Kidney (tissue), 14 donors: ENCODE measurements around the gene CTNND2. TPM values are rescaled to one million over a fixed set of nuclear protein-coding genes. Genes with fewer than 3 reads are reported as not detected.
A peak's percentile ranks its signal among the peaks of the same experiment; 100 is the strongest.

ENCODE experiments used
- DNase-seq, 5 donors: peaks; one replicate each; pipeline ENCODE4 v3.0.0-alpha.2; 2013 to 2020
- FAIRE-seq: peaks from 2 replicates; lab custom pipeline; 2012; peaks lifted over from hg19 to GRCh38; lab: Jason Lieb, UNC
- H3K27ac ChIP-seq, 2 donors: one replicate each; pipeline ENCODE4 v1.7.0; 2013; ENCODE audit warnings: low read depth in 2 of 2, low read length in 2 of 2, inconsistent platforms in 1 of 2
- H3K27me3 ChIP-seq: one replicate; pipeline ENCODE4 v1.7.1; 2013; ENCODE audit warnings: low read length, inconsistent platforms; ENCODE audit not compliant: control insufficient read depth, insufficient read depth
- H3K36me3 ChIP-seq, 3 donors: one replicate each; pipeline versions ENCODE4 v1.7.0 to v1.7.1; 2013; ENCODE audit warnings: low read length in 3 of 3, control low read depth in 1 of 3, inconsistent platforms in 1 of 3; ENCODE audit not compliant: insufficient read depth in 3 of 3, control insufficient read depth in 2 of 3
- H3K4me1 ChIP-seq, 3 donors: one replicate each; pipeline versions ENCODE4 v1.7.0 to v1.7.1; 2013; ENCODE audit warnings: low read length in 3 of 3, inconsistent platforms in 1 of 3, low read depth in 1 of 3; ENCODE audit not compliant: control insufficient read depth in 2 of 3, insufficient read depth in 2 of 3
- H3K4me3 ChIP-seq, 3 donors: one replicate each; pipeline versions ENCODE4 v1.7.0 to v1.8.1; 2013; ENCODE audit warnings: low read length in 3 of 3, control low read depth in 1 of 3, inconsistent platforms in 1 of 3
- H3K9ac ChIP-seq, 3 donors: one replicate each; pipeline versions ENCODE4 v1.7.0 to v1.7.1; 2013; ENCODE audit warnings: low read length in 3 of 3, control low read depth in 1 of 3, inconsistent platforms in 1 of 3
- H3K9me3 ChIP-seq, 3 donors: one replicate each; pipeline versions ENCODE4 v1.7.0 to v1.7.1; 2013; ENCODE audit warnings: low read length in 3 of 3, control low read depth in 1 of 3, inconsistent platforms in 1 of 3; ENCODE audit not compliant: control insufficient read depth in 2 of 3, insufficient read depth in 1 of 3
- intact Hi-C: fragments of 100-400 bp; cut with DNase I; formaldehyde crosslinking; loops from one replicate; pipeline ENCODE4 v1.11.1; 2022
- polyA plus RNA-seq: library from polyadenylated mRNA; stranded (reverse); fragments of 350-450 nt; fragmentation: Illumina TruSeq; extraction: RNeasy Lipid Tissue Mini Kit (QIAGEN cat#74804); gene quantifications from one replicate; pipeline ENCODE4 v1.2.3, GENCODE V29; 2014; ENCODE audit warnings: low read depth, low replicate concordance; ENCODE audit not compliant: insufficient read depth
- total RNA-seq: library from RNA; stranded (reverse); fragmentation: NEBNext Ultra II Directional; extraction: Animal tissue kit (Norgen Biotek cat#: 25700); gene quantifications from one replicate; pipeline ENCODE4 v1.2.1, GENCODE V29; 2021
- TF ChIP-seq, protein P1 (sequence below): IDR thresholded peaks from 3 replicates; pipeline ENCODE4 v1.5.1; 2012; ENCODE audit warnings: mild to moderate bottlenecking, moderate library complexity, borderline replicate concordance; ENCODE audit not compliant: insufficient read depth; ENCODE audit errors: extremely low read depth
- donor health status: control.
- donor health status: control.
- donor health status: control.
- donor health status: control.
- donor health status: control.
- donor health status: DM: yes; HTN: yes; CAD: no.
- donor health status: Normal renal cell carcinoma (clear cell type).

Gene CTNND2
- total and polyA plus RNA-seq, 2 donors from 2014 or later, result 0.15 to 0.79 TPM

- Histone ChIP-seq H3K27ac (no peak overlapping the region), H3K36me3 (no peaks in the 10 kb centered on the region), H3K4me3 (no peak overlapping the region), H3K4me1 (no peaks in the 10 kb centered on the region), H3K27me3 (no peaks in the 10 kb centered on the region), H3K9ac (no peak overlapping the region), H3K9me3 (no peaks in the 10 kb centered on the region)
- TF ChIP-seq, protein P1, sequence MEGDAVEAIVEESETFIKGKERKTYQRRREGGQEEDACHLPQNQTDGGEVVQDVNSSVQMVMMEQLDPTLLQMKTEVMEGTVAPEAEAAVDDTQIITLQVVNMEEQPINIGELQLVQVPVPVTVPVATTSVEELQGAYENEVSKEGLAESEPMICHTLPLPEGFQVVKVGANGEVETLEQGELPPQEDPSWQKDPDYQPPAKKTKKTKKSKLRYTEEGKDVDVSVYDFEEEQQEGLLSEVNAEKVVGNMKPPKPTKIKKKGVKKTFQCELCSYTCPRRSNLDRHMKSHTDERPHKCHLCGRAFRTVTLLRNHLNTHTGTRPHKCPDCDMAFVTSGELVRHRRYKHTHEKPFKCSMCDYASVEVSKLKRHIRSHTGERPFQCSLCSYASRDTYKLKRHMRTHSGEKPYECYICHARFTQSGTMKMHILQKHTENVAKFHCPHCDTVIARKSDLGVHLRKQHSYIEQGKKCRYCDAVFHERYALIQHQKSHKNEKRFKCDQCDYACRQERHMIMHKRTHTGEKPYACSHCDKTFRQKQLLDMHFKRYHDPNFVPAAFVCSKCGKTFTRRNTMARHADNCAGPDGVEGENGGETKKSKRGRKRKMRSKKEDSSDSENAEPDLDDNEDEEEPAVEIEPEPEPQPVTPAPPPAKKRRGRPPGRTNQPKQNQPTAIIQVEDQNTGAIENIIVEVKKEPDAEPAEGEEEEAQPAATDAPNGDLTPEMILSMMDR, result no peak
- no peak for FAIRE-seq
- peak in 2 of 5 donors; percentile 80 to 90 for DNase-seq
- intact Hi-C loops, result no loop called here
These were observed 389.4 kb downstream of the CTNND2 start for GRCh38 chr5:11514705-11515432.

GRCh38 chr5:11511878-11512277 lies 392.4 kb downstream of the CTNND2 start:
- Histone ChIP-seq H3K4me3 (no peak overlapping the region), H3K9me3 (no peaks in the 10 kb centered on the region), H3K27ac (no peak overlapping the region), H3K9ac (no peak overlapping the region), H3K4me1 (no peaks in the 10 kb centered on the region), H3K36me3 (no peaks in the 10 kb centered on the region), H3K27me3 (no peaks in the 10 kb centered on the region)
- intact Hi-C loops, result no loop called here
- TF ChIP-seq, protein P1, result no peak
- DNase-seq, result no peak
- FAIRE-seq, result no peak

- FAIRE-seq (no peak), DNase-seq (no peak)
- TF ChIP-seq, protein P1, result no peak
- no peak overlapping the region for H3K4me3 ChIP-seq
- intact Hi-C loops, result no loop called here
- no peaks in the 10 kb centered on the region for H3K27me3 ChIP-seq
- no peak overlapping the region for H3K9ac ChIP-seq
- no peaks in the 10 kb centered on the region for H3K36me3 ChIP-seq
- H3K4me1 ChIP-seq, result no peaks in the 10 kb centered on the region
- H3K9me3 ChIP-seq, result no peaks in the 10 kb centered on the region
- H3K27ac ChIP-seq, result no peak overlapping the region
These were observed 393.4 kb downstream of the CTNND2 start for GRCh38 chr5:11510889-11511288.
